Activated CD8-positive, alpha-beta T cell treated with anti-CD3 and anti-CD28 coated beads for 36 hours (primary cell): ENCODE results near the gene C10orf71. TPM values are rescaled to one million over a fixed set of nuclear protein-coding genes. Genes with fewer than 3 reads are reported as not detected.

ENCODE experiments used
- ATAC-seq: fragments of 200-7000 bp; cut with Tn5 transposase; one replicate; pipeline ENCODE4 v1.10.0; 2021; ENCODE audit warnings: mild to moderate bottlenecking, moderate library complexity
- CTCF ChIA-PET: fragments of 350-600 bp; sonication (Branson Sonifier 250); formaldehyde crosslinking; loops from one replicate; lab custom pipeline; 2021; ENCODE audit warnings: antibody characterized with exemption; lab: Charles Lee
- POLR2A ChIA-PET: fragments of 350-600 bp; sonication (Branson Sonifier 250); formaldehyde crosslinking; loops from one replicate; lab custom pipeline; 2021; ENCODE audit warnings: antibody characterized with exemption; lab: Charles Lee
- DNase-seq: peaks from one replicate; pipeline ENCODE4 v3.0.0-alpha.2; 2020
- H3K27ac Mint-ChIP-seq: one replicate; pipeline ENCODE4 v1.8.0; 2021; ENCODE audit warnings: mild to moderate bottlenecking, mixed read lengths
- H3K27me3 Mint-ChIP-seq: one replicate; pipeline ENCODE4 v1.8.0; 2021; ENCODE audit warnings: mixed read lengths
- H3K36me3 Mint-ChIP-seq: one replicate; pipeline ENCODE4 v1.8.0; 2021; ENCODE audit warnings: low read depth, mixed read lengths
- H3K4me1 Mint-ChIP-seq: one replicate; pipeline ENCODE4 v1.8.0; 2021; ENCODE audit warnings: low read depth, mixed read lengths
- H3K4me3 Mint-ChIP-seq: one replicate; pipeline ENCODE4 v1.8.0; 2021; ENCODE audit warnings: mild to moderate bottlenecking, moderate library complexity, mixed read lengths
- H3K9me3 Mint-ChIP-seq: one replicate; pipeline ENCODE4 v1.8.0; 2021; ENCODE audit warnings: mixed read lengths
- CTCF ChIP-seq: fragments of 200-600 bp; IDR thresholded peaks from one replicate; pipeline ENCODE4 v1.8.0; 2022; ENCODE audit warnings: antibody characterized with exemption, mild to moderate bottlenecking
- intact Hi-C: fragments of 100-400 bp; cut with micrococcal nuclease; formaldehyde crosslinking; loops from one replicate; pipeline ENCODE4 v1.10.0; 2022
- total RNA-seq, 2 experiments: library from RNA; stranded (reverse); gene quantifications; one replicate each; pipeline ENCODE4 v1.2.3, GENCODE V29; 2021

The C10orf71 gene
- total RNA-seq, 2 experiments from 2014 or later: not detected

GRCh38 chr10:49357910-49358309, 58.9 kb downstream of the C10orf71 start:
- CTCF ChIA-PET: no interaction called here
- H3K27me3 Mint-ChIP-seq: peaks cover 2% of the 10 kb centered on the region
- no peaks in the 10 kb centered on the region for H3K36me3 Mint-ChIP-seq
- TF ChIP-seq CTCF: no peak
- DNase-seq (no peak), ATAC-seq (no peak)
- no peaks in the 10 kb centered on the region for H3K9me3 Mint-ChIP-seq
- no peak overlapping the region for H3K27ac Mint-ChIP-seq
- no peak overlapping the region for H3K4me3 Mint-ChIP-seq
- peaks cover 3% of the 10 kb centered on the region for H3K4me1 Mint-ChIP-seq
- POLR2A ChIA-PET: no interaction called here
- intact Hi-C loops: no loop called here

GRCh38 chr10:49359349-49360270, 60.6 kb downstream of the C10orf71 start:
- POLR2A ChIA-PET: no interaction called here
- Mint-ChIP-seq H3K9me3 (no peaks in the 10 kb centered on the region), H3K4me1 (peaks cover 3% of the 10 kb centered on the region), H3K27me3 (peaks cover 2% of the 10 kb centered on the region), H3K4me3 (no peak overlapping the region), H3K36me3 (no peaks in the 10 kb centered on the region), H3K27ac (no peak overlapping the region)
- CTCF ChIA-PET: no interaction called here
- DNase-seq: no peak
- intact Hi-C loops: no loop called here
- no peak for ATAC-seq
- TF ChIP-seq CTCF: no peak

GRCh38 chr10:49360271-49361177, 61.6 kb downstream of the C10orf71 start:
- DNase-seq (no peak), ATAC-seq (no peak)
- no peak overlapping the region for H3K4me3 Mint-ChIP-seq
- H3K27ac Mint-ChIP-seq: no peak overlapping the region
- H3K4me1 Mint-ChIP-seq: peaks cover 3% of the 10 kb centered on the region
- H3K9me3 Mint-ChIP-seq: no peaks in the 10 kb centered on the region
- intact Hi-C loops: no loop called here
- TF ChIP-seq CTCF: no peak
- CTCF ChIA-PET: no interaction called here
- no peaks in the 10 kb centered on the region for H3K36me3 Mint-ChIP-seq
- POLR2A ChIA-PET: no interaction called here
- H3K27me3 Mint-ChIP-seq: peaks cover 2% of the 10 kb centered on the region

- intact Hi-C loops: no loop called here
- ChIA-PET POLR2A (no interaction called here), CTCF (no interaction called here)
- Mint-ChIP-seq H3K27me3 (no peaks in the 10 kb centered on the region), H3K27ac (no peak overlapping the region), H3K4me3 (no peak overlapping the region), H3K4me1 (peaks cover 3% of the 10 kb centered on the region), H3K36me3 (no peaks in the 10 kb centered on the region), H3K9me3 (no peaks in the 10 kb centered on the region)
- no peak for TF ChIP-seq CTCF
- DNase-seq: no peak
- no peak for ATAC-seq
Measured at GRCh38 chr10:49361178-49361554, 62.2 kb downstream of the C10orf71 start.
